Hematopoietic multipotent progenitor cell (in vitro differentiated cells): Measurements from ENCODE around the gene WDR27. TPM values are rescaled to one million over a fixed set of nuclear protein-coding genes. Genes with fewer than 3 reads are reported as not detected.
"Not testable (repeated sequence)": the region's sequence is repeated elsewhere in the genome, so short reads cannot be mapped to it uniquely, and the experiment has no call there.

ENCODE experiments used
- DNase-seq, 3 donors: peaks; one replicate each; pipeline ENCODE4 v3.0.0-alpha.2; 2011 to 2015; ENCODE audit warnings: low read depth in 2 of 3, low spot score in 2 of 3
- total RNA-seq: library from RNA; depleted of rRNA; stranded (reverse); fragments of >200 nt; gene quantifications from one replicate; pipeline ENCODE4 v1.2.3, GENCODE V29; 2012

WDR27 gene
- total RNA-seq, 1 donor, result 28.0 TPM

- no peak for DNase-seq
These were observed 249.5 kb downstream of the WDR27 start for GRCh38 chr6:169452117-169452868.

GRCh38 chr6:169451065-169451838 lies 250.6 kb downstream of the WDR27 start:
- no peak for DNase-seq

- DNase-seq, result no peak
These were observed 251.7 kb downstream of the WDR27 start for GRCh38 chr6:169450097-169450496.

- DNase-seq, result no peak
These were observed 252.6 kb downstream of the WDR27 start for GRCh38 chr6:169449221-169449620.

GRCh38 chr6:169445661-169446581 lies 255.9 kb downstream of the WDR27 start:
- no peak for DNase-seq

GRCh38 chr6:169445227-169445626 lies 256.6 kb downstream of the WDR27 start:
- no peak for DNase-seq

- DNase-seq, result no peak
These were observed 260.5 kb downstream of the WDR27 start for GRCh38 chr6:169441292-169441691.

GRCh38 chr6:169439710-169440109 lies 262.1 kb downstream of the WDR27 start:
- no peak for DNase-seq

GRCh38 chr6:169434554-169434953 lies 267.3 kb downstream of the WDR27 start:
- DNase-seq, result not testable (repeated sequence)

- no peak for DNase-seq
These were observed 272.8 kb downstream of the WDR27 start for GRCh38 chr6:169429001-169429400.

- DNase-seq, result no peak
These were observed 273.3 kb downstream of the WDR27 start for GRCh38 chr6:169428532-169428931.

GRCh38 chr6:169427856-169428255 lies 274.0 kb downstream of the WDR27 start:
- DNase-seq, result no peak

GRCh38 chr6:169426611-169427010 lies 275.2 kb downstream of the WDR27 start:
- DNase-seq, result no peak

- DNase-seq, result no peak
These were observed 276.0 kb downstream of the WDR27 start for GRCh38 chr6:169425628-169426370.

GRCh38 chr6:169424821-169425240 lies 277.0 kb downstream of the WDR27 start:
- no peak for DNase-seq

- DNase-seq, result no peak
These were observed 277.6 kb downstream of the WDR27 start for GRCh38 chr6:169424149-169424804.

- no peak for DNase-seq
These were observed 280.1 kb downstream of the WDR27 start for GRCh38 chr6:169421586-169422264.

- no peak for DNase-seq
These were observed 280.8 kb downstream of the WDR27 start for GRCh38 chr6:169420912-169421543.

- DNase-seq, result no peak
These were observed 284.7 kb downstream of the WDR27 start for GRCh38 chr6:169417101-169417500.
